SK-N-SH treated with all-trans-retinoic acid at 6 μM for 48 hours (cell line): ENCODE results near the gene SPINK5.

Experiments used
- ATAC-seq: fragments of 200-7000 bp; cut with Tn5 transposase; 3 replicates; pipeline ENCODE4 v1.9.1; 2020; ENCODE audit warnings: mild to moderate bottlenecking, moderate library complexity
- ARNTL ChIP-seq: fragments of 450-650 bp; formaldehyde crosslinking; IDR thresholded peaks from 2 replicates; pipeline ENCODE4 v1.5.0; 2020; ENCODE audit warnings: low read depth, mild to moderate bottlenecking, moderate library complexity, borderline replicate concordance
- BACH2 ChIP-seq: fragments of 250-450 bp; sonication (Bioruptor Pico); IDR thresholded peaks from 2 replicates; pipeline ENCODE4 v1.9.0; 2021; ENCODE audit warnings: mild to moderate bottlenecking, borderline replicate concordance
- CSDC2 ChIP-seq: fragments of 250-450 bp; sonication (Bioruptor Pico); IDR thresholded peaks from 2 replicates; pipeline ENCODE4 v1.5.0; 2020; ENCODE audit warnings: mild to moderate bottlenecking, moderate library complexity
- GLIS3 ChIP-seq: fragments of 250-450 bp; sonication (Bioruptor Pico); IDR thresholded peaks from 2 replicates; pipeline ENCODE4 v1.5.0; 2020; ENCODE audit warnings: mild to moderate bottlenecking, moderate library complexity
- OSR1 ChIP-seq: fragments of 250-450 bp; sonication (Bioruptor Pico); IDR thresholded peaks from 2 replicates; pipeline ENCODE4 v1.8.0; 2022; ENCODE audit warnings: moderate library complexity, mild to moderate bottlenecking, inconsistent platforms
- RARB ChIP-seq: fragments of 250-450 bp; sonication (Bioruptor Pico); IDR thresholded peaks from 2 replicates; pipeline ENCODE4 v1.8.0; 2021; ENCODE audit warnings: mild to moderate bottlenecking, moderate library complexity
- TOX ChIP-seq: fragments of 250-450 bp; sonication (Bioruptor Pico); IDR thresholded peaks from 2 replicates; pipeline ENCODE4 v1.8.0; 2021; ENCODE audit warnings: mild to moderate bottlenecking, moderate library complexity, borderline replicate concordance
- ZC3H10 ChIP-seq: fragments of 250-450 bp; sonication (Bioruptor Pico); IDR thresholded peaks from 2 replicates; pipeline ENCODE4 v1.5.1; 2021; ENCODE audit warnings: mild to moderate bottlenecking, moderate library complexity
- ZFP3 ChIP-seq: fragments of 250-450 bp; sonication (Bioruptor Pico); IDR thresholded peaks from 2 replicates; pipeline ENCODE4 v1.5.0; 2020; ENCODE audit warnings: mild to moderate bottlenecking, moderate library complexity
- ZFP30 ChIP-seq: fragments of 450-650 bp; formaldehyde crosslinking; IDR thresholded peaks from 2 replicates; pipeline ENCODE4 v1.5.0; 2022; ENCODE audit warnings: mild to moderate bottlenecking, moderate library complexity
- ZNF70 ChIP-seq: fragments of 450-650 bp; formaldehyde crosslinking; IDR thresholded peaks from 2 replicates; pipeline ENCODE4 v1.5.0; 2020; ENCODE audit warnings: mild to moderate bottlenecking, moderate library complexity
- ZNF8 ChIP-seq: fragments of 450-650 bp; formaldehyde crosslinking; IDR thresholded peaks from 2 replicates; pipeline ENCODE4 v1.5.0; 2020; ENCODE audit warnings: mild to moderate bottlenecking, moderate library complexity
- TF ChIP-seq, protein P1 (sequence below): fragments of 250-450 bp; sonication (Bioruptor Pico); IDR thresholded peaks from 2 replicates; pipeline ENCODE4 v1.8.0; 2021; ENCODE audit warnings: low read depth, mild to moderate bottlenecking, moderate library complexity, borderline replicate concordance
- TF ChIP-seq, protein P2 (sequence below): fragments of 250-450 bp; sonication (Bioruptor Pico); IDR thresholded peaks from 2 replicates; pipeline ENCODE4 v1.5.1; 2020; ENCODE audit warnings: low read depth, mild to moderate bottlenecking, moderate library complexity
- TF ChIP-seq, protein P3 (sequence below): fragments of 250-450 bp; sonication (Bioruptor Pico); IDR thresholded peaks from 2 replicates; pipeline ENCODE4 v1.5.0; 2020; ENCODE audit warnings: mild to moderate bottlenecking, moderate library complexity
- TF ChIP-seq, protein P4 (sequence below): fragments of 250-450 bp; sonication (Bioruptor Pico); IDR thresholded peaks from 2 replicates; pipeline ENCODE4 v1.5.1; 2021; ENCODE audit warnings: mild to moderate bottlenecking, moderate library complexity

SPINK5 gene

DNA sequence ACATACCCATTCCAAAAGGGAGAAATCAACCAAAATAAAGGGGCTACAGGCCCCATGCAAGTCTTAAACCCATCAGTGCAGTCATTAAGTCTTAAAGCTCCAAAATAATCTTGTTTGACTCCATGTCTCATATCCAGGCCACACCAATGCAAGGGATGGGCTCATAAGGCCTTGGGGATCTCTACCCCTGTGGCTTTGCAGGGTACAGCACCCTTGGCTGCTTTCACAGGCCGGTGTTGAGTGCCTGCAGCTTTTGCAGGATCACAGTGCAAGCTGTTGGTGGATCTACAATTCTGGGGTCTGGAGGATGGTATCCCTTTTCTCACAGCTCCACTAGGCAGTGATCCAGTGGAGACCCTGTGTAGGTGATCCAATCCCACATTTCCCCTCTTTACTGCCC, 99.6 kb downstream of the SPINK5 start:
- TF ChIP-seq, protein P1, sequence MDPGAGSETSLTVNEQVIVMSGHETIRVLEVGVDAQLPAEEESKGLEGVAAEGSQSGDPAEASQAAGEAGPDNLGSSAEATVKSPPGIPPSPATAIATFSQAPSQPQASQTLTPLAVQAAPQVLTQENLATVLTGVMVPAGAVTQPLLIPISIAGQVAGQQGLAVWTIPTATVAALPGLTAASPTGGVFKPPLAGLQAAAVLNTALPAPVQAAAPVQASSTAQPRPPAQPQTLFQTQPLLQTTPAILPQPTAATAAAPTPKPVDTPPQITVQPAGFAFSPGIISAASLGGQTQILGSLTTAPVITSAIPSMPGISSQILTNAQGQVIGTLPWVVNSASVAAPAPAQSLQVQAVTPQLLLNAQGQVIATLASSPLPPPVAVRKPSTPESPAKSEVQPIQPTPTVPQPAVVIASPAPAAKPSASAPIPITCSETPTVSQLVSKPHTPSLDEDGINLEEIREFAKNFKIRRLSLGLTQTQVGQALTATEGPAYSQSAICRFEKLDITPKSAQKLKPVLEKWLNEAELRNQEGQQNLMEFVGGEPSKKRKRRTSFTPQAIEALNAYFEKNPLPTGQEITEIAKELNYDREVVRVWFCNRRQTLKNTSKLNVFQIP (CRISPR knock-in tag), result no peak
- no peak for TF ChIP-seq ZFP30 (CRISPR knock-in tag)
- no peak for TF ChIP-seq RARB (CRISPR knock-in tag)
- no peak for TF ChIP-seq ZC3H10 (CRISPR knock-in tag)
- no peak for TF ChIP-seq ARNTL (CRISPR knock-in tag)
- TF ChIP-seq, protein P2, sequence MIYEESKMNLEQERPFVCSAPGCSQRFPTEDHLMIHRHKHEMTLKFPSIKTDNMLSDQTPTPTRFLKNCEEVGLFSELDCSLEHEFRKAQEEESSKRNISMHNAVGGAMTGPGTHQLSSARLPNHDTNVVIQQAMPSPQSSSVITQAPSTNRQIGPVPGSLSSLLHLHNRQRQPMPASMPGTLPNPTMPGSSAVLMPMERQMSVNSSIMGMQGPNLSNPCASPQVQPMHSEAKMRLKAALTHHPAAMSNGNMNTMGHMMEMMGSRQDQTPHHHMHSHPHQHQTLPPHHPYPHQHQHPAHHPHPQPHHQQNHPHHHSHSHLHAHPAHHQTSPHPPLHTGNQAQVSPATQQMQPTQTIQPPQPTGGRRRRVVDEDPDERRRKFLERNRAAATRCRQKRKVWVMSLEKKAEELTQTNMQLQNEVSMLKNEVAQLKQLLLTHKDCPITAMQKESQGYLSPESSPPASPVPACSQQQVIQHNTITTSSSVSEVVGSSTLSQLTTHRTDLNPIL (CRISPR knock-in tag), result no peak
- no peak for TF ChIP-seq BACH2 (CRISPR knock-in tag)
- TF ChIP-seq ZFP3 (CRISPR knock-in tag), result no peak
- TF ChIP-seq, protein P3, sequence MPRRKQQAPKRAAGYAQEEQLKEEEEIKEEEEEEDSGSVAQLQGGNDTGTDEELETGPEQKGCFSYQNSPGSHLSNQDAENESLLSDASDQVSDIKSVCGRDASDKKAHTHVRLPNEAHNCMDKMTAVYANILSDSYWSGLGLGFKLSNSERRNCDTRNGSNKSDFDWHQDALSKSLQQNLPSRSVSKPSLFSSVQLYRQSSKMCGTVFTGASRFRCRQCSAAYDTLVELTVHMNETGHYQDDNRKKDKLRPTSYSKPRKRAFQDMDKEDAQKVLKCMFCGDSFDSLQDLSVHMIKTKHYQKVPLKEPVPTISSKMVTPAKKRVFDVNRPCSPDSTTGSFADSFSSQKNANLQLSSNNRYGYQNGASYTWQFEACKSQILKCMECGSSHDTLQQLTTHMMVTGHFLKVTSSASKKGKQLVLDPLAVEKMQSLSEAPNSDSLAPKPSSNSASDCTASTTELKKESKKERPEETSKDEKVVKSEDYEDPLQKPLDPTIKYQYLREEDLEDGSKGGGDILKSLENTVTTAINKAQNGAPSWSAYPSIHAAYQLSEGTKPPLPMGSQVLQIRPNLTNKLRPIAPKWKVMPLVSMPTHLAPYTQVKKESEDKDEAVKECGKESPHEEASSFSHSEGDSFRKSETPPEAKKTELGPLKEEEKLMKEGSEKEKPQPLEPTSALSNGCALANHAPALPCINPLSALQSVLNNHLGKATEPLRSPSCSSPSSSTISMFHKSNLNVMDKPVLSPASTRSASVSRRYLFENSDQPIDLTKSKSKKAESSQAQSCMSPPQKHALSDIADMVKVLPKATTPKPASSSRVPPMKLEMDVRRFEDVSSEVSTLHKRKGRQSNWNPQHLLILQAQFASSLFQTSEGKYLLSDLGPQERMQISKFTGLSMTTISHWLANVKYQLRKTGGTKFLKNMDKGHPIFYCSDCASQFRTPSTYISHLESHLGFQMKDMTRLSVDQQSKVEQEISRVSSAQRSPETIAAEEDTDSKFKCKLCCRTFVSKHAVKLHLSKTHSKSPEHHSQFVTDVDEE (CRISPR knock-in tag), result no peak
- no peak for TF ChIP-seq CSDC2
- TF ChIP-seq ZNF8 (CRISPR knock-in tag), result no peak
- no peak for ATAC-seq

DNA sequence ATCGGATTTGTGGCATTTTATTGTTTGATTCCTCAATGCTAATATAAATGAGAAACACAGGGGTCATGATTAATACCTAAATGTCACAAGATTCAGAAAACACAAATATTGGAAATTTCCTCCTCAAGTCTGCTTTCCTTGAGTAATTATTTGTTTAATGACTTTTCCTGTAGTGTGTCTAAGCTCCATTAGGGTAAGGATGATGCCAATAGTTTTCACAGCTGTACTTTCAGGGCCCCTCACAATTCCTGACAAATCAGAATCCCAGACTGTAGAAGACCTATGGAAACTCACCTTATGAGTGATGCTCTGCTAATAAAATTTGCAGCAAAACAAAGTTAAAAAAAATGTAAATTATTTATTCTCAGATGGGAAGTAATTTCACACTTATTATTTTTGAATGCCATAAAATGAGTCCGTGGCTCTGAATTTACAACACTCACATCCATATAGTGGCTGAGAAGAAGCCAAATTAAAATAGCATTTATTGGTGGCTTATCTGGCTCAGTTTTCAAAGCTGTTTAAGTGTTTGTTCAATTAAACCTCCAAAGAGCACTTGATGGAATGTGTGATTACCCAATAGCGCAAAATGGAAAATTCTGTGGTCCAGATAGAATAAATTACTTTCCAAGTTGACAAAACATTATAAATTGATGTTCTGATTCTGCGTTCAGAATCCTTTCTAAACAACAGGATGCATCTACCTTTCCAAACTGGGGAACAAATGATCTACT, 102.9 kb downstream of the SPINK5 start:
- ATAC-seq, result no peak

DNA sequence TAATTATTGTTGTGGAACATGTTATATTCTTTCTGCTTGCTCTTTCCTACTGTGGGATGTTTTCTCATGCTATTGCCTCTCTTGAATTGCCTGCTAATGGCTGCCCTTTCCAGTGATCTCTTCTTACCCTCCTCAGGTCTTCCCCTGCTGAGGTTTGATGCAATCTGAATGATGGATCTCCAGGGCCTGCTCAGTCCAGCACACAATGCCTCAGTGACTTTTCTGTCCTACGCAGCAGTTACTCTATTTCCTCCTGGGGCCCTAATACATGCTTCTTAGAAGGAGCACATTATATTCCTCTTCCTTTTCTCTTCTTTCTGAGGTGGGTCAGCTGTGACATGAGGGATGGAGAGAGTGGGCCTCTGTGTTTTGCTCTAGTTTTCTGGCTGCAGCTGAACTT, 104.5 kb downstream of the SPINK5 start, which contains the start of gene SPINK14:
SPINK14 (plus strand) TSS at position 301 of the 400 bp plus-strand sequence. CDS start 1,187 bp downstream, outside the sequence.
- TF ChIP-seq, protein P4, sequence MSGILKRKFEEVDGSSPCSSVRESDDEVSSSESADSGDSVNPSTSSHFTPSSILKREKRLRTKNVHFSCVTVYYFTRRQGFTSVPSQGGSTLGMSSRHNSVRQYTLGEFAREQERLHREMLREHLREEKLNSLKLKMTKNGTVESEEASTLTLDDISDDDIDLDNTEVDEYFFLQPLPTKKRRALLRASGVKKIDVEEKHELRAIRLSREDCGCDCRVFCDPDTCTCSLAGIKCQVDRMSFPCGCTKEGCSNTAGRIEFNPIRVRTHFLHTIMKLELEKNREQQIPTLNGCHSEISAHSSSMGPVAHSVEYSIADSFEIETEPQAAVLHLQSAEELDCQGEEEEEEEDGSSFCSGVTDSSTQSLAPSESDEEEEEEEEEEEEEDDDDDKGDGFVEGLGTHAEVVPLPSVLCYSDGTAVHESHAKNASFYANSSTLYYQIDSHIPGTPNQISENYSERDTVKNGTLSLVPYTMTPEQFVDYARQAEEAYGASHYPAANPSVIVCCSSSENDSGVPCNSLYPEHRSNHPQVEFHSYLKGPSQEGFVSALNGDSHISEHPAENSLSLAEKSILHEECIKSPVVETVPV, result no peak
- TF ChIP-seq, all 23 proteins: peak for 0
- ATAC-seq, result no peak

More for the DNA sequence above, 102.9 kb downstream of the SPINK5 start:
- TF ChIP-seq GLIS3 (CRISPR knock-in tag) (no peak), ZFP30 (CRISPR knock-in tag) (no peak), OSR1 (CRISPR knock-in tag) (no peak), TOX (CRISPR knock-in tag) (no peak), ZC3H10 (CRISPR knock-in tag) (no peak), ZNF70 (CRISPR knock-in tag) (no peak), ARNTL (CRISPR knock-in tag) (no peak), RARB (CRISPR knock-in tag) (no peak)
- TF ChIP-seq, protein P1 (CRISPR knock-in tag), result no peak
- TF ChIP-seq, protein P3 (CRISPR knock-in tag), result no peak
